GM19035 (cell line): ENCODE results near the gene TAF4B.
"Not testable (repeated sequence)": the region's sequence is repeated elsewhere in the genome, so short reads cannot be mapped to it uniquely, and the experiment has no call there.

ENCODE experiments used
- ATAC-seq: cut with Tn5 transposase; IDR thresholded peaks from one replicate; pipeline ENCODE4 v1.9.1; 2021; ENCODE audit not compliant: unreplicated experiment

Gene TAF4B

GRCh38 chr18:26237363-26237762 is 11.1 kb downstream of the TAF4B start:
- not testable (repeated sequence) for ATAC-seq

- ATAC-seq, result not testable (repeated sequence)
These were observed 12.5 kb downstream of the TAF4B start for GRCh38 chr18:26238718-26239117.

GRCh38 chr18:26242392-26242791 is 16.1 kb downstream of the TAF4B start:
- not testable (repeated sequence) for ATAC-seq

DNA sequence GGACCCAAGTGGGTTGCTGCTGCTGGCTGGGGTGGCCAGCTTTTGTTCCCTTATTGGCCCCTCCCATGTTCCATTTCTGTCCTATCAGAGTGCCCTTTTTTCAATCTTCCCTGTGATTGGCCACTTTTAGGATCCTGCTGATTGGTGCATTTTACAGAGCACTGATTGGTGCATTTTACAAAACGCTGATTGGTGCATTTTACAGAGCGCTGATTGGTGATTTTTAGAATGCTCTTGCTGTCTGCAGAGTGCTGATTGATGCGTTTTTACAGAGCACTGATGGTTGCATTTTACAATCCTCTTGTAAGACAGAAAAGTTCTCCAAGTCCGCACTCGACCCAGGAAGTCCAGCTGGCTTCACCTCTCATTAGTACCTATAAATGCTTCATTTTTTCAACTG is 19.2 kb downstream of the TAF4B start:
- ATAC-seq, result not testable (repeated sequence)

GRCh38 chr18:26252411-26252810 is 26.2 kb downstream of the TAF4B start:
- no peak for ATAC-seq

DNA sequence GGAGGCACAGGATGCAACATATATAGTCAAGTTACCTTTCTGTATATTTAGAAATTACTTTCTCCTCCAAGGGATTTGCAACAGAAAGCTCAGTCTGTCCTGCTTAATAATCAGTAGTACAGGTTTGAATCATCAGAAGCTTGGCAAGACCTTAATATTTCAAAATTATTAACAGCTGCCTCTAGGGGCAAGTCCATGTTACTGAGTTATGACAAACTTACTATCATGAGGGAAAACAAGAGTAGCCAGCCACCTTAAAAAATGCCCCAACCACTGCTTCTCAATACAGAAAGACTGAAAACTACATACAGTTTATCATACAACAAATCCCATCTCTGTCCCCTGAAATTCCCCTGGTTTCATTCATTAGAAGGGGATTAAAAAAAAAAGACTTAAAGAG is 28.6 kb downstream of the TAF4B start:
- not testable (repeated sequence) for ATAC-seq

GRCh38 chr18:26255695-26256622 is 29.7 kb downstream of the TAF4B start:
- no peak for ATAC-seq

- ATAC-seq, result no peak
These were observed 32.5 kb downstream of the TAF4B start for GRCh38 chr18:26258711-26259110.

DNA sequence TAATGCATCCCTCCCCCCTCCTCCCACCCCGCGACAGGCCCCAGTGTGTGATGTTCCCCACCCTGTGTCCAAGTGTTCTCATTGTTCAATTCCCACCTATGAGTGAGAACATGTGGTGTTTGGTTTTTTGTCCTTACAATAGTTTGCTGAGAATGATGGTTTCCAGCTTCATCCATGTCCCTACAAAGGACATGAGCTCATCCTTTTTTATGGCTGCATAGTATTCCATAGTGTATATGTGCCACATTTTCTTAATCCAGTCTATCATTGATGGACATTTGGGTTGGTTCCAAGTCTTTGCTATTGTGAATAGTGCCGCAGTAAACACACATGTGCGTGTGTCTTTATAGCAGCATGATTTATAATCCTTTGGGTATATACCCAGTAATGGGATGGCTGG is 33.2 kb downstream of the TAF4B start:
- not testable (repeated sequence) for ATAC-seq

GRCh38 chr18:26262156-26262555 is 35.9 kb downstream of the TAF4B start:
- ATAC-seq, result no peak

- no peak for ATAC-seq
These were observed 41.2 kb downstream of the TAF4B start for GRCh38 chr18:26267357-26267930.

DNA sequence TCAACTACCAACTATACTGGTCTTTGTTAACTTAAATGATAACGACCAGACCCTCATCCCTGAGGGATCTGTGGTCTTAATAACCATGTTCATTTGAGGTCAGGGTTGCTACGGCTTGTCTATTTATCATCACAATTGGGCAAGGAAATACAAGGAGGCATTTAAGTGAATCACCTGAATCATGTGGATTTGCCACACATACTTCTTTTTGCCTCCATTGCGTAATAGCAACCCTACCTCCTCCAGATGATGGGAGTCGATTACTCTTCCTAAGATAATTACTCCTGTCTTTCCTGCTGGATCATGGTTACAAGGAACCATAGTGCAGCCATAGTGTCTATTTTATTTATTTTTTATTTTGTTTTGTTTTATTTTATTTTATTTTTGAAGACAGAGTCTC is 42.2 kb downstream of the TAF4B start:
- ATAC-seq, result no peak

DNA sequence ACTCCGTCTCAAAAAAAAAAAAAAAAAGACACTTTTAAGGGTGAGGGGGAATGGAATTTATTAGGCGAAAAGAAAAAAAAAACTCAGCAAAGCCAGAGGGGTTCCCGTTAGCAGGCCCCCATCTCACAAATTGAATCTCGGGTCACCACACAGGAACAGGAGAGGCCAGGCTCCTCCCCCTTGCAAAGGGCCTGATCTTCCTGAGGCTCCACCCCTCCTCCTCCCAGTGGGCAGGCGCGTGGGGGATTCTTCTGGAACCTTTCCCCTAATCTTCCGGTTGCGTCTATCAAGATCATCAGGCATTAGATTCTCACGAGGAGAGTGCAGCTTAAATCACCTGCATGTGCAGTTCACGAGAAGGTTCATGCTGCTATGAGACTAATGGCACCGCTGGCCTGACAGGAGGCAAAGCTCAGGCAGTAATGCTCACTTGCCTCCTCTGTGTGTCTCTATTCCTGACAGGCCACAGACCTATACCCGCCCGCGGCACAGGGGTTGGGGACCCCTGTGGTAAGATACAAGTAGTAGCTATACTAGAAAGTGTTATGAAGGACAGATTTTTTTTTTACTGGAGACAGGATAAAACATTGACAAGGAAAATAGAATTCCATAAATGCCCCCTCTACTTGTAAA is 45.8 kb downstream of the TAF4B start:
- ATAC-seq, result no peak

DNA sequence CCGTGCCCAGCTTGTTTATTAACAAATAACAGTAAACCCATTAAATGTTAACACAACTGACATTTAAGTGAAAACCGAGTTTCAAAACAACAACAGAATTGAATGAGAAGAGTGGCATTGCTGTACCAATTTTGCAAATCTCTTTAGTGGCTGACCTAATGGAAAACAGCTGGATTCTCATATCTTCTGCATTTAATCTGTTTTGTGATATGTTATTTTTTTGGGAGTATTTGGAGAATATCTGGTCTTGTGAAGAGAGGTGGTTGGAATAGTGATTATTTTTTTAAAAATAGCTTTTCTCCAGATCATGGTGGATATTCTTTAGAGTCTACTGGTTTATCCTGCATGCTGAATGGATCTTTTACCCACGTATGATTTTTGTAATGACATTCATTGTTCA is 51.1 kb downstream of the TAF4B start:
- ATAC-seq, result no peak

DNA sequence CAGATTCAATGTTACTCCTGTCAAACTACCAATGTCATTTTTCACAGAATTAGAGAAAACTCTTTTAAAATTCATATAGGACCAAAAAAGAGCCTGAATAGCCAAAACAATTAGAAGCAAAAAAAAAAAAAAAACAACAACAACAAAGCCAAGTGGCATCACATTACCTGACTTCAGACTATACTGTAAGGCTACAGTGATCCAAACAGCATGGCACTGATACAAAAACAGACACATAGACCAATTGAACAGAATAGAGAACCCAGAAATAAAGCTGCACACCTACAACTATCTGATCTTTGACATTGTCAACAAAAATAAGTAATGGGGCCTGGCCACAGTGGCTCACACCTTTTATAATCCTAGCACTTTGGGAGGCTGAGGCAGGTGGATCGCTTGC is 53.2 kb downstream of the TAF4B start:
- no peak for ATAC-seq

DNA sequence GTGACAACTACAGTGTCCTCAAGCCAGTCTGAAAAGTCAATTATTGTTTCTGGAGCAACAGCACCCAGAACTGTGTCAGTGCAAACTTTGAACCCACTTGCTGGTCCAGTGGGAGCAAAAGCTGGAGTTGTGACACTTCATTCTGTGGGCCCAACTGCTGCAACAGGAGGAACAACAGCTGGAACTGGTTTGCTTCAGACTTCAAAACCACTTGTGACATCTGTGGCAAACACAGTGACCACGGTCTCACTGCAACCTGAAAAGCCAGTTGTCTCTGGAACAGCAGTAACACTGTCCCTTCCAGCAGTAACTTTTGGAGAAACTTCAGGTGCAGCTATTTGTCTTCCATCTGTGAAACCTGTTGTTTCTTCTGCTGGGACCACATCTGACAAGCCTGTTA is 59.8 kb downstream of the TAF4B start:
- ATAC-seq, result no peak

GRCh38 chr18:26287644-26288043 is 61.4 kb downstream of the TAF4B start:
- ATAC-seq, result no peak

- ATAC-seq, result no peak
These were observed 64.1 kb downstream of the TAF4B start for GRCh38 chr18:26290385-26290784.

DNA sequence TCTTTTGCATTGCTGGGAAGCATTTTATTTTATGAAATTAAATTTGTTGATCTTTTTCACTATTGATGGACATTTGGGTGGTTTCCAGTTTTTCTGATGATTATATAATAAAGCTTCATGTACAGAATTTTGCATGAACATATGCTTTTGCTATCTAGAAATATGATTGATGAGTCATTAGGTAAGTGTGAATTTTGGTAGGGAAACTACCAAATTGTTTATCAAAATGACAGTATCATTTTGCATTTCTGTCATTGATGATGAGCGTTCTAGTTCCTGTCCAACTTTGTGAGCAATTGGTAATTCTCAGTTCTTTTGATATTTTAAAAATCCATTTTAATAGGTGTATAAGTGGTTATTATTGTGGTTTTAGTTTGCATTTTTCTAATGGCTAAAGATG is 67.7 kb downstream of the TAF4B start:
- no peak for ATAC-seq

DNA sequence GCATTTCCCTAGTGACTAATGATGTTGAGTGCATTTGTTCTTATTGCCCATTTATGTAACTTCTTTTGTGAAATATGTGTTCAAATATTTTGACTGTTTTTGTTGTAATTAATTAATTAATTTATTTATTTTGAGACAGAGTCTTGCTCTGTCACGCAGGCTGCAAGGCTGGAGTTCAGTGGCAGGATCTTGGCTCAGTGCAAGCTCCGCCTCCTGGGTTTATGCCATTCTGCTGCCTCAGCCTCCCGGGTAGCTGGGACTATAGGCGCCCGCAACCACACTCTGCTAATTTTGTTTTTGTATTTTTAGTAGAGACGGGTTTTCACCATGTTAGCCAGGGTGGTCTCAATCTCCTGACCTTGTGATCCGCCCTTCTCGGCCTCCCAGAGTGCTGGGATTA is 71.9 kb downstream of the TAF4B start:
- no peak for ATAC-seq

DNA sequence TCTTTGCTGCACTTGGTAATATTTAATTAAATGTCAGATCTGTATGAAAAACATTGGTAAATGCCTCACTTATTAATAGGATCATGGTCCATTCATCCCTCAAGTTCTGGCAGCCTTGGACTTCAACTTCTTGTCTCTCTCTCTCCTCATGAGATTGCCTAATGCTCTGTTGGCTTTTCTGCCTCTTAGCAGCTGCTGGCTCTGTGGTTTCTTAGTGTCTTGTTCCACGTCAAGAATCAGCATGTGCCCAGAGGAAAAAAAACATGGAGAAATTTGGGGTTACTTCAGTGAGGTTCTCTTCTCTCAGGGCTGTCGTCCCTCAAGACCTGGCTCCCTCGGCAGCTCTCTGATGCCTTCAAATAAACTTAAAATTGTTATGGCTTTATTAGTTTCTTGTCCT is 75.4 kb downstream of the TAF4B start:
- ATAC-seq, result no peak

GRCh38 chr18:26303222-26303621 is 77.0 kb downstream of the TAF4B start:
- not testable (repeated sequence) for ATAC-seq
